ENCODE results near the gene PTGIS. TPM values are rescaled to one million over a fixed set of nuclear protein-coding genes. Genes with fewer than 3 reads are reported as not detected.

The PTGIS gene
- total RNA-seq, 2 donors from 2014 or later, result 14.1 to 20.9 TPM

- DNase-seq, result no peak
- no peak for TF ChIP-seq CTCF (conservative IDR thresholded peaks at IDR 0.05)
- Mint-ChIP-seq H3K9me3 (peaks cover 12% of the 10 kb centered on the region), H3K4me1 (no peaks in the 10 kb centered on the region), H3K27me3 (ENCODE audit: insufficient read depth) (no peaks in the 10 kb centered on the region), H3K4me3 (no peak overlapping the region), H3K27ac (peak overlapping the region; percentile 27), H3K36me3 (ENCODE audit: low read depth) (peaks cover 38% of the 10 kb centered on the region)
- H3K9me3 ChIP-seq (ENCODE audit: control insufficient read depth, low read length), result peaks cover 7% of the 10 kb centered on the region
- no peak overlapping the region for H3K9ac ChIP-seq (ENCODE audit: extremely low read depth, low read length, poor library complexity, severe bottlenecking)
- no peak overlapping the region for H3K27ac ChIP-seq (ENCODE audit: low read depth, low read length)
- H3K36me3 ChIP-seq (ENCODE audit: control insufficient read depth, insufficient read depth, low read length), result no peaks in the 10 kb centered on the region
- WGBS, 2 experiments (ENCODE audit: insufficient coverage in 1 of 2, insufficient read length in 1 of 2), result 90 to 95% methylated on average over 5 to 13 of the region's 13 CpGs
- H3K4me3 ChIP-seq (ENCODE audit: low read length), result no peak overlapping the region
- no peaks in the 10 kb centered on the region for H3K27me3 ChIP-seq (ENCODE audit: control insufficient read depth, insufficient read depth, low read length, poor library complexity, severe bottlenecking)
- no peaks in the 10 kb centered on the region for H3K4me1 ChIP-seq (ENCODE audit: control insufficient read depth, insufficient read depth, low read length)
Measured at GRCh38 chr20:49543071-49543857, 24.7 kb downstream of the PTGIS start.

GRCh38 chr20:49542514-49542991 lies 25.4 kb downstream of the PTGIS start:
- H3K4me3 ChIP-seq (ENCODE audit: low read length), result no peak overlapping the region
- Mint-ChIP-seq H3K27ac (no peak overlapping the region), H3K4me1 (no peaks in the 10 kb centered on the region), H3K4me3 (no peak overlapping the region), H3K9me3 (peaks cover 12% of the 10 kb centered on the region), H3K27me3 (ENCODE audit: insufficient read depth) (no peaks in the 10 kb centered on the region), H3K36me3 (ENCODE audit: low read depth) (peaks cover 41% of the 10 kb centered on the region)
- TF ChIP-seq CTCF (conservative IDR thresholded peaks at IDR 0.05), result no peak
- H3K9me3 ChIP-seq (ENCODE audit: control insufficient read depth, low read length), result peaks cover 7% of the 10 kb centered on the region
- 96 to 100% methylated on average over 1 to 4 of the region's 4 CpGs for WGBS, 2 experiments (ENCODE audit: insufficient coverage in 1 of 2, insufficient read length in 1 of 2)
- no peak overlapping the region for H3K9ac ChIP-seq (ENCODE audit: extremely low read depth, low read length, poor library complexity, severe bottlenecking)
- no peak for DNase-seq
- H3K27me3 ChIP-seq (ENCODE audit: control insufficient read depth, insufficient read depth, low read length, poor library complexity, severe bottlenecking), result no peaks in the 10 kb centered on the region
- no peak overlapping the region for H3K27ac ChIP-seq (ENCODE audit: low read depth, low read length)
- no peaks in the 10 kb centered on the region for H3K36me3 ChIP-seq (ENCODE audit: control insufficient read depth, insufficient read depth, low read length)
- H3K4me1 ChIP-seq (ENCODE audit: control insufficient read depth, insufficient read depth, low read length), result no peaks in the 10 kb centered on the region

- Mint-ChIP-seq H3K9me3 (peaks cover 12% of the 10 kb centered on the region), H3K4me3 (no peak overlapping the region), H3K27ac (peak overlapping the region; percentile 38), H3K36me3 (ENCODE audit: low read depth) (peaks cover 44% of the 10 kb centered on the region), H3K27me3 (ENCODE audit: insufficient read depth) (no peaks in the 10 kb centered on the region), H3K4me1 (no peaks in the 10 kb centered on the region)
- H3K36me3 ChIP-seq (ENCODE audit: control insufficient read depth, insufficient read depth, low read length), result no peaks in the 10 kb centered on the region
- no peak overlapping the region for H3K4me3 ChIP-seq (ENCODE audit: low read length)
- H3K9me3 ChIP-seq (ENCODE audit: control insufficient read depth, low read length), result peaks cover 7% of the 10 kb centered on the region
- peak; percentile 97 for TF ChIP-seq CTCF (conservative IDR thresholded peaks at IDR 0.05)
- H3K27me3 ChIP-seq (ENCODE audit: control insufficient read depth, insufficient read depth, low read length, poor library complexity, severe bottlenecking), result no peaks in the 10 kb centered on the region
- H3K4me1 ChIP-seq (ENCODE audit: control insufficient read depth, insufficient read depth, low read length), result no peaks in the 10 kb centered on the region
- H3K9ac ChIP-seq (ENCODE audit: extremely low read depth, low read length, poor library complexity, severe bottlenecking), result no peak overlapping the region
- peak; percentile 92 for DNase-seq
- 60 to 61% methylated on average over 11 to 18 of the region's 18 CpGs for WGBS, 2 experiments (ENCODE audit: insufficient coverage in 1 of 2, insufficient read length in 1 of 2)
- no peak overlapping the region for H3K27ac ChIP-seq (ENCODE audit: low read depth, low read length)
Measured at GRCh38 chr20:49541733-49542513, 26.0 kb downstream of the PTGIS start.

Measured in endodermal cell (in vitro differentiated cells).